ENCODE results near the gene PPRC1.

- TF ChIP-seq EZH2phosphoT487 (IDR thresholded peaks at IDR 0.05) (no peak), CTCF (IDR thresholded peaks at IDR 0.05) (no peak)
These were observed 59.1 kb downstream of the PPRC1 start for GRCh38 chr10:102191956-102192355.

Data from neural progenitor cell (in vitro differentiated cells).